GM12875 (cell line): ENCODE data around the gene TYRP1.

Experiments used
- H3K4me3 ChIP-seq: one replicate; pipeline ENCODE4 v1.5.1; 2011; ENCODE audit warnings: low read depth, low read length, control low read depth
- CTCF ChIP-seq: IDR thresholded peaks from 2 replicates; pipeline ENCODE4 v1.5.1; 2011; ENCODE audit warnings: low read depth, mild to moderate bottlenecking, control low read depth, inconsistent platforms, low read length, moderate library complexity, borderline replicate concordance; ENCODE audit not compliant: insufficient read depth

The TYRP1 gene

DNA sequence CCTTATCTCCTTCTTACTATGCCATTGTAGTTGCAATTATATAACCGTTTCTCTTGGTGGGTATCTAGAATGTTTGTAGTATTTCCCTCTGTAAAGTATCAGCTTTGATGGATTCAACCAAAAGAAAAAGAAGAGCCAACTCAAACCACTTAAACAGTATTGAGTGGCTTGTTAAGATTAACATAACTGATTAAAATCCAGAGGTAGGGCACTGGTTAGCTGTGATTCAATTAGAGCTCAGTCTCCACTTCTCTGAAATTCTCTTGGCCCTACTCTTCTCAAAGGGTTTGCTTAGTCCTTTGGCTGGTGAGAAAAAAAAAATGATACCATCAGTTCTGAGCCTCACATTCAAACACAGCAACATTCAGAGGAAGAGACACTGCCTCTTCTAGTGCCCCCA, 37.0 kb downstream of the TYRP1 start:
- no peak for TF ChIP-seq CTCF

GRCh38 chr9:12730927-12731326, 37.7 kb downstream of the TYRP1 start:
- H3K4me3 ChIP-seq = no peak overlapping the region
- TF ChIP-seq CTCF = no peak

More for the DNA sequence above, 37.0 kb downstream of the TYRP1 start:
- H3K4me3 ChIP-seq = no peak overlapping the region

DNA sequence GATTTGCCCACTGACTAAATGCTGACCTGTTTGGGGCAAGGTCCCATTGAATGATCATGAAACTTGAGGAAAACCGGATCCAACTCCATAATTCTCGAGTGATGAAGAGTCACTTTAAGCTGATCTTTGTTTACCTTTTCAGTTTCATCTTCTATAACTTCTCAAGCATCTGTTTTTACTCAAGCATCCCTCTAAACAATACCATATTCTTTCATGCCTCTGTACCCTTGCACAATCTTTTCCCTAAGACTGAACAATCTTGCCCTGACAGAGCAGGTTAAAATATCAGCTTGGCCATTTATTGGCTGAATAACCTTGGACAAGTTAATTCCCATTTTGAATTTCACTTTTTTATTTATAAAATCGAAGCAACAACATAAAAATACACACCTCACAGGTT, 39.8 kb downstream of the TYRP1 start:
- TF ChIP-seq CTCF = no peak
- no peak overlapping the region for H3K4me3 ChIP-seq

GRCh38 chr9:12735665-12736064, 42.5 kb downstream of the TYRP1 start:
- H3K4me3 ChIP-seq = no peak overlapping the region
- TF ChIP-seq CTCF = no peak

DNA sequence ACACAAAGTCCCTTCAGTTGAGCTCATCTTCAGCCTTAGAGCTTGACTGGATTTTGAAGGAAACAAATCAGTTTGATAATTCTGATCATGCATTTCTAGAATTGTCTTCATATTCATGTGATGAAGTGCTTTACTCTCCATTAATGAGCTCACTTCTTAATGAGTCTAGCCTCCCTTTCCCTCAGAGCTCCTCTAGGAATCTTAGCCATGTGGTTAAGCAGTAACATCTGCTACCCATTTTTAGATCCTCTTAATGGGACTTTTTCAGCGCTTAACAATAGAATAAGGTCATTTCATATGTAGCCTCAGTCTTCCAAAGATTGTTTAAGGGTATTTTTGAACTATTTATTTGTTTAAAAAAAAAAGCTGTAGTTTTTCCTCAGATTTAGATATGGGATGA, 44.7 kb downstream of the TYRP1 start:
- no peak overlapping the region for H3K4me3 ChIP-seq
- no peak for TF ChIP-seq CTCF

GRCh38 chr9:12739014-12739652, 45.9 kb downstream of the TYRP1 start:
- H3K4me3 ChIP-seq = no peak overlapping the region
- no peak for TF ChIP-seq CTCF

GRCh38 chr9:12740845-12741244, 47.7 kb downstream of the TYRP1 start:
- H3K4me3 ChIP-seq = no peak overlapping the region
- TF ChIP-seq CTCF = no peak
